GM19023 (cell line): Measurements from ENCODE around the gene ASAP3.

ENCODE experiments used
- ATAC-seq: cut with Tn5 transposase; IDR thresholded peaks from one replicate; pipeline ENCODE4 v1.9.1; 2021; ENCODE audit warnings: mild to moderate bottlenecking, moderate library complexity; ENCODE audit not compliant: unreplicated experiment

The ASAP3 gene

DNA sequence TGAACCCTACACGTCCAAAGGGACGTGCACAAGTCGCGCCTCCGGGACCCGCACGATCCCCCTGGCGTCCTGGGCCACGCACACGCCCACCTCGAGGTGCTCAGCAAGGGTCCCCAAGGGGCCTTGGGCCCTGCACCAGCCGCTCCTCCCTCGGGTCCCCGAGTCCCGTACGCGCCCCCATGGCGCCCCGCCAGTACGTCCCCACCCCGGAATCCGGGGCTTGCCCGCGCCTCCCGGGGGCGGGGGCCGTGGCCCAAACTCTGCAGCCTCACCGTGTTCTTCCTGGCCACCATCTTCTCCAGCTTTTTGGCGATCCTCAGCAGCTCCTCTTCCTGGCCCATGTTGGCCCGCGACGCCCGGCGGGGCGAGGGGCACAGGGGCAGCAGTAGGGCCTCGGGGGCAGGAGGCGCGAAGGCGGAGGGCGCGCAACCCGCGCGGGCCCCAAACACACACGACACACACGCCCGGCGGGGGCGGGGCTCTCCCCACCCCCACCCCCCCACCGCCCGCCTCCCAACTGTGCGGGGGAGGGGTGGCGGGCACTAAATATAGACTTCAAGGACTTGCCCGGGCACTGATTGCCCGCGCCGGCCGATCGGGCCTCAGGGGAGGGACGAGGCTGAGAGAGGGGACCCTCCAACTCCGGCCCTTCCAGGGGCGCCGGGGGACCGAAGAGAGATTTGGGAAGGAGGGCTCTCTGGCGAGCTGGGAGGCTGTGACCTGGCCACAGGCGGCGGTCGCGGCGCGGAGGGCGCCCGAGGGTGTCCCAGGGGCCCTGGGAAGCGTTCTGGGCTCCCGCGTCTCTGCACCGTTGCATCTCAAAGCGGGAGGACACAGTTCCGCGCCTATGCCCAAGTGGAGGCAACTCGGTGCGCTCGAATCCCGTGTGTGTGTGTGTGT, 59.4 kb downstream of the ASAP3 start, which contains the start of gene TCEA3:
TSS of gene TCEA3 (minus strand) at position 456 of the 900 bp plus-strand sequence. CDS start at position 341, 115 bp downstream.
- no peak for ATAC-seq

- no peak for ATAC-seq
Measured at GRCh38 chr1:23423415-23424292, 60.3 kb downstream of the ASAP3 start.

DNA sequence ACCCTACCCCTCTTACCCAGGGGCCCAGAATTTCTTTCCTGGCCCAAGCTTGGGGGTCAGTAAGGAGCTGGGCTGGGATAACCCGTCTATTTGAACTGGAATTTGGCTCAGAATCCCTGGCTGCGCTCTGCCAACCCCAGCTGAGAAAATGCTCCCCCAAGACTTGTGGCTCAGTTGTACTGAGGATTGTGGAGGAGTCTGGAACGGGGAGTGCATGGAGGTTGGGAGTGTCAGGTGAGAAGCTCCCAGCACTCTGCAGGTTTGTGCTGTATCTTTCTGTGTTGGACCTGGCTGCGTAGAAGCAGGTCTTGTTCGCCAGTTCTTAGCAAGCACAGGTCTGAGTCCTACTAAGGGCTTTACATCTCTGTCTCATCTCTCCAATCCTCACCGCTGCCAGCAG, 61.0 kb downstream of the ASAP3 start:
- no peak for ATAC-seq

GRCh38 chr1:23422241-23422877, 61.6 kb downstream of the ASAP3 start:
- no peak for ATAC-seq

- no peak for ATAC-seq
Measured at GRCh38 chr1:23421753-23422240, 62.2 kb downstream of the ASAP3 start.

- ATAC-seq = no peak
Measured at GRCh38 chr1:23421343-23421742, 62.6 kb downstream of the ASAP3 start.

DNA sequence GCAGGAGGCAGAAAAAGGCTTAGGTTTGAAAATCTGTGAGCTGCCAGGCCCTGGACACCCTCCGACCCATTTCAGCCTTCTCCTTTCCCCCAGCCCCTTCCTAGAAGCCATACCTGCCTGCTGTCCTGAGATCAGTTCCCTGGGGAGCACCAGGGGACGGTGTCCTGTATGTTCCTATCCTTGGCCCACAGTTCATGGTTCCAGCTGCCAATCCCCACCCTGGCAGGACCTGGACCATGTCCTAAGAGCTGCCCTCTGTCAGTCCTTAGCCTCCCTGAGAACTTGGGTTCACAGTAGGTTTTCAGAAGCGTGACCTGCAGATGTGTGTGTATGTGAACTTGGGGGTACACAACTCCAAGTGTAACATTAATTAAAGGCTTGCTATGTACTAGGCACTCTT, 63.2 kb downstream of the ASAP3 start:
- no peak for ATAC-seq

GRCh38 chr1:23419180-23419579, 64.8 kb downstream of the ASAP3 start:
- ATAC-seq = no peak

DNA sequence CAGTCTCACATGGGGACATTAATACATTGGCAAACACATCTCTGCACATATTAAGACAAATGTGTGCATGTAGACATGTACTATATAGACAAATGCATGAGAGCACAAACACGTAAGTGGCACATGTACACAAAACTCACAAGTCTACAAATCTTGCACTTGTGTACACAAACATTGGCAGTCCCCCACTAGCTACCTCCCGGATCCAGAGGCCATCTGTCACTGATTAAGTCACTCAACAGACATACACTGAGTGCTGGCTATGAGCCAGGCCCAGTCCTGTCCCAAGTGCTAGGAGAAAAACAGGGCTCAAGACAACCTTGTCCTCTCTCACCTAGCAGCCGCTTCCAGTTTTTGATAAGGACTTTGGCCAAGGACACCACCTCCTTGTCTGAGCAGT, 66.4 kb downstream of the ASAP3 start:
- ATAC-seq = no peak

DNA sequence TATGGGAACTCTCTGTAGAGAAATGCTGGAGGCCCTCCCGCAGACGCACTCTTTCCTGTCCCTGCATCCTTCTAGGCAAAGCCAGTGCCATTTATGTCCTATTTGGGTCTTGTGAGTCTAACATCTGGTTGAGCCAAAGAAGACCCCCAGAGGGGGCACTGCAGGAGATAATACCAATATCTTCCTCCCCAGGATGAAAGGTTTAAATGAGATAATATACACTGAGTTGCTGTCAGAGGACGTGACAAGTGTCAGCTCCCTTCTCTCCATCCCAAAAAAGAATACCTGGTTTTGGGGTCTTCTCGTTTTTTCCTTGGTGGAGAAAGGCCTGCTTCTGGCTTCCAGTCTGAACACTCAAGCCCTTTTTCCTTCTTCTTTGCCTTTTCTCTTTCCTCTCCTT, 67.0 kb downstream of the ASAP3 start:
- ATAC-seq = no peak

- no peak for ATAC-seq
Measured at GRCh38 chr1:23408797-23409290, 75.1 kb downstream of the ASAP3 start.

- ATAC-seq = no peak
Measured at GRCh38 chr1:23407016-23407630, 76.9 kb downstream of the ASAP3 start.

- no peak for ATAC-seq
Measured at GRCh38 chr1:23405946-23406345, 78.0 kb downstream of the ASAP3 start.

- no peak for ATAC-seq
Measured at GRCh38 chr1:23403735-23404486, 80.1 kb downstream of the ASAP3 start.

DNA sequence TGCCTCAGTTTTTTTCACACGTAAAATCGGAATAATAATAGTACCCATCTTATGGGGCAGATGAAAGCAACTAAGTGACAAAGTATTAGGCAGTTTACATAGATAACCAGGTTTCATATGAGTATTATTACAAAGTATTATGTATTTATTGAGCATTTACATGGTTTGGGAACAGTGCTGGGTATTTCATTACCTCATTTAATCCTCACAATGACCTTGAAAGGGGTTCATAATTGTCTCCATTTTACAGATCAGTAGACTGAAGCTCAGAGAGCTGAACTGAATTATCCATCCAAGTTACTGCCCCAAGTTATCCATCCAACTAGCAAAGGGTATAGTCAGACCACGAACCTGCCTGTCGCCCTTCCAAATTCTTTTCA, 80.6 kb downstream of the ASAP3 start:
- no peak for ATAC-seq

- ATAC-seq = no peak
Measured at GRCh38 chr1:23403038-23403336, 81.0 kb downstream of the ASAP3 start.

GRCh38 chr1:23402286-23403037, 81.5 kb downstream of the ASAP3 start:
- ATAC-seq = no peak

- no peak for ATAC-seq
Measured at GRCh38 chr1:23401313-23401712, 82.7 kb downstream of the ASAP3 start.
